GM20431 (cell line): ENCODE data around the gene MYO15A.

Source experiments
- in situ Hi-C: fragments of 300-500 bp; cut with MseI, MboI; formaldehyde crosslinking; loops from one replicate; pipeline ENCODE4 v1.15.0; 2020; ENCODE audit warnings: low sequenced_read_pairs; ENCODE audit not compliant: unreplicated experiment

Gene MYO15A

DNA sequence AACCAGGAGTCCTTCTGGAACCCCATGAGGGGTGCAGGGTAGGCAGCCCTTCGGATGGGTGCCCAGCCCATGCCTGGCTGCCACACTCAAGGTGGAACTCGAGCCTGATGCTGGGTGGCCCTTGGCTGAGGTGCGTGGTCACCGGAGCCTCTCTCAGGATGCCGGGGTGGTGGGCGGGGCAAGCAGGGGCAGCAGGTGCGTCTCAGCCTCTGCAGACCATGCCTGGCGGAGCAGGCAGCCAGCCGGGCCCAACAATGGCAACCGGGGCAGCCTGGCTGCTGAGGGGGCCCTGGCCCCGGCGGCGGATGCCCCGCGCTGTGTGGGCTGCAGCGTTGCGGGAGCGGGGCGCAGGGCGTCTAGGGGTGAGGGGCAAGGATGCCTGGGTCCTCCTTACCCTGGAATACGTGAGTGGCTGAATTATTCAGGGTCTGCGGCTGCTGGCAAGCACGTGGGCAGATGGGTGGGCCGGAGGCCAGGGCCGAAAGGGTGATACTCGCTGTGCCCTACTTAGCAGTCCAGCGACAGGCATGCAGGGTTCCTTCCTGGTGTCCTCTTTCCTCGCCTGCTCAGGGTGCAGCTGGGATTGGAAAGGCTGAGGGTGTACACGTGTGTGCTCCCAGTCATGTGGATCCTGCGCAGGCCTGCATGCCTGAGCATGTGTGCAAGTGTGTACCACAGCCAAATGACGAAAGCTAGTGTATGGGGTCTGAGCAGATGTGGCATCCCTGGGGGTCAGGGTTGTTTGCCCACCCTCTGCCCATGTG, 14.6 kb downstream of the MYO15A start:
- in situ Hi-C loops, result no loop called here

DNA sequence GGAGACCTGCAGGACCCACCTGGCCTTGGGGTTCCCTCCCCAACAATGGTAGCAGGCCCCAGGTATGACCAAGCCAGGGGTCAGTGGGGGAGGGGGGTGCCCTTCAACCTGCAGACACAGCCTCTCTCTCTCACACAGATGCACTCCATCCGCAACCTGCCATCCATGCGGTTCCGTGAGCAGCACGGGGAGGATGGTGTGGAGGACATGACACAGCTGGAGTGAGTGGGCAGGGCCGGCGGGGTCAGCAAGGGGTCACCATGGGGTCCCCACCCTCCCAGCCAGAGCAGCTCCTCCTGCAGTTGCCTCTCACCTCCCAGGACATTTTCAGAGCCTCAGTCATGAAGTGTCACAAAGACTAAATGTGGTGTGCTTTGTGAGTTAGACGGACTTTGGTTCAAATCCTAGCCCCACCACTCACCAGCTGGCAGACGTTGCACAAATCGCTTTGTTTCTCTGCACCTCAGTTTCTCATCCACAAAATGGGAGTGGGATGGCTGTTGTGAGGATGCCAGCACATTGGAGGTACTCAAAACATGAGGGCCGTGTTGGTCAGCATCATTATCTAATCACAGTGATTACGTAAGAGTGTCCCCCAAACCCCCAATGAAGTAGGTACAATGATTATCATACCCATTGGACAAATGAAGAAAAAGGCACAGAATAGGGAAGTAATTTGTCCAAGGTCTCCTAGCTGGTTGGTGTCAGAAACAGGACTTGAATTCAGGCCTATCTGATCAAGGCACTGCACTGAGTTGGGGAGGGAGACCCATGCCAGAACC, 16.0 kb downstream of the MYO15A start:
- in situ Hi-C loops, result no loop called here

DNA sequence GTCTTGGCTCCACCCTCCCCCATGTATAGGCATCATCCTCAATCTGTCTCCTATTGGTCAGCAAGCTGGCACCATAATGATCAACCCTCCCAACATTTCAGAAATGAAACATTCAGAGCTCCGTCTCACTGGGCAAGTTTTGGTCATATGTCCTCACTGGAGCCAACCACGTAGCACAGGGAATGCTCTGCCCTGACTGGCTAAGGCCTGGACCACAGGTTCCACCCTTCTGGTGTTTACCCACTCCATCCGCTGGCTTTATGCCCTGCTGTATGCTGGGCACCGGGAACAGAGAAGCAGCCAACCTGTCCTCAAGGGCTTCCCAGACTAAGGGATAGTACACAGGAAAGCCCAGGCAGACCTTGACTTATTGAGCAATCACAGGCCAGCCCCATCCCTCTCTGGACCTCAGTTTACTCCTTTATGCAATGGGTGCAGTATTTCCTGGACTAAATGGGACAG, 20.5 kb downstream of the MYO15A start:
- in situ Hi-C loops, result no loop called here

DNA sequence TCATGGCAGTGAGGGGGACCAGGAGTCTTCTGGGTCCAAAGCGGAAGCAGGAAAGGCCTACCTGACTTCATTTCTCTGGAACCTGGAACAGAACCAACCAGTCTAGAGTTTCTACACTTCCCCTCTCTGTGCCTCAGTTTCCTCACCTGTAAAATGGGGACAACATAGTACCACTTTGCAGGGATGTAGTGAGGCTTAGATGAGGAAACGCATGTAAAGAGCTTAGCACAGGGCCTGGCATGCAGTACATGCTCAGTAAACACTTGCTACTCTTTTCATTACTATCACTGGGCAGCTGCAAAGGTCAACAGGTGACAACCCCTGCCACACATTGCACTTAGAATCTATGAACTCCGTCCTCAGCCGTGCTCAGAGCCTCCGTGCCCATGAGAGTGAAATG, 24.2 kb downstream of the MYO15A start:
- in situ Hi-C loops, result no loop called here

DNA sequence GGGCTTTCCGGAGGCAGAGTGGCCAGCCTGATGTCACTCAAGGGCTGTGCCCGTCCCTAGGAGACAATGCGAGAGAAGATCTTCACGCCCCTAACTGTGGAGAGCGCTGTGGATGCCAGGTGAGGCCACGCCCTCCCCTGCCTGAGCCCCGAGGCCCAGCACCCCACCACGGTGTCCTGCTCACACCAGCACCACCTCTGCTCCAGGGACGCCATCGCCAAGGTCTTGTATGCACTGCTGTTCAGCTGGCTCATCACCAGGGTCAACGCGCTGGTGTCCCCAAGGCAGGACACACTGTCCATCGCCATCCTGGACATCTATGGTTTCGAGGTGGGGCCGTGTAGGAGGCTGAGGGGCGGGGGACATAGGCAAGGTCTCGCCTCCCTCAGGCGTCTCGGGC, 27.8 kb downstream of the MYO15A start:
- in situ Hi-C loops, result no loop called here

DNA sequence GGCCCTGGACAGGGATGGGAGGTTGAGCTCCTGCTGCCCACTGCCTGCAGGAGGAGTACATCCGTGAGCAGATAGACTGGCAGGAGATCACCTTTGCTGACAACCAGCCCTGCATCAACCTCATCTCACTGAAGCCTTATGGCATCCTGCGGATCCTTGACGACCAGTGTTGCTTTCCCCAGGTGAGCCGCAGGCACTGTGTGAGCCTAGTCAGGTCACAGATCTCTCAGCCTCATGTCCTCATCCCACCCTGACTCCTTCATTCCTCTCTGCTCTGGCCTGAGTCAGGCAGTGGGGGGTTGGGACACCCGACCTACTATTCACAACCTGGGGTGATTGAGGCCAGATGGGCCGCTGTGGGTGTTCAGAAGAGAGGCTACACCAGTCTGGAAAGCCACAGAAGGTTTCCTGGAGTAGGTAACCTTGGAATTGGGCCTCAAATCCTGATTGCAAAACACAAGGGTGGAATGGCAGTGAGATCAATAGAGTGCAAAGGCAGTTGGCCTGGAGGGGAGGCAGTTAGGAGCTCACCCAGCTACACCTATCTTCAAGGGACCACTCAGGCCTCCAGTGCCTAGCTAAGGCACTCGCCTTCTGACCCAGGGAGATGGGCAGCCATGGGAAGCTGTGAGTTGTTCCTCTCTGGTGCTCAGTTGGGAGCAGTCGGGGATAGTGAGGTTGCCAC, 29.7 kb downstream of the MYO15A start:
- in situ Hi-C loops, result no loop called here

DNA sequence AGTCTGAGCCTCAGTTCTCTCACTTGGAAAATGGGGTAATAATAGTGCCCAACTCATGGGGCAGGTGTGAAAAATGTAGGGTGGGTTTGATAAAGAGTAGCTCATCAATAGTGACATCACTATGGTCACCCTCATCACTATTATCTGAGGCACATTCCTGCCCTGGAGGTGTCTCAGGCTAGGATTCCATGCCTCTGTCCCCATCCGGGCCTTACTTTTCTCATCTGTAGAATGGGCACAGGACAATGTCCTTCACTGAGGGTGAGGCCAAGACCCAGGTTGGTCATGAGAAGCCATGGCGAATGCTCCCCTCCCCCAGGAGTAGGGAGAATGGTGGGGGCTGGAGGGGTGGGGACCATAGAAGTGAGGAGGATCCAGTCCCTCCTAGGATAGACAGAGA, 30.5 kb downstream of the MYO15A start:
- in situ Hi-C loops, result no loop called here

DNA sequence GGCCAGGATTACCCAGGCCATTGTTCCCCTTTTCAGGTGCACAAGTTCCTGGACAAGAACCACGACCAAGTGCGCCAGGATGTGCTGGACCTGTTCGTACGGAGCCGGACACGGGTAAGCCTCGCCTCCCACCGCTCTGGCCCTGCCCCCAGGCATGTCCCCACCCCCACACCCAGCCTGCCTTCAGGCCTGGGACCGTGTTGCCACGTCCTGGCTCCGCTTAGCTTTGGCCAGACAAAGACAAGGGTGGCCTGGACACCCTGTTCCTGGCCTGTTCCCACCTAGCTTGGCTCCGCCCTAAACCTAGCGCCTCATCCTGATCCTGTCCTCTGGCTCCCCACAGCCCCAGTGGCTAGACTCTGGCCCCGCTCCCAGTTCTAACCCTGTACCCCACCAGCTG, 30.9 kb downstream of the MYO15A start:
- in situ Hi-C loops, result no loop called here

DNA sequence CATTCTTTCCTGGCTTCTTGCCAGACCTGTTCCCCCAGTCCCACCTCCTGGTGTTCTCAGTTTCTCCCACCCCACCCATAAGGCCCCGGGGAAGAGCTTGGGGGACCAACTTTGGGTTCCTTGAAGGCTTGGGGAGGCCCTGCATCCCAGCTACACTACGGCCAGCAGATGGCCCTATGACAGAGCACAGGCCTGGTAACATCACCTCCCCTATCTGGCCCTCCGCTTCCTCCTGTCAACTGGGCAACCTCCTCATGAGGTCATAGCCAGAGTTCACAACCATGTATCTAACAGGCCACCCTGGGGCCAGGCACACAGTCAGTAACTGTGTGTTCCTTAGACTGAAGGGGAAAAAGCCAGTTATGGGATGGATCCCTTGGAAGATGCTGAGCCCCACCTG, 31.4 kb downstream of the MYO15A start:
- in situ Hi-C loops, result no loop called here

DNA sequence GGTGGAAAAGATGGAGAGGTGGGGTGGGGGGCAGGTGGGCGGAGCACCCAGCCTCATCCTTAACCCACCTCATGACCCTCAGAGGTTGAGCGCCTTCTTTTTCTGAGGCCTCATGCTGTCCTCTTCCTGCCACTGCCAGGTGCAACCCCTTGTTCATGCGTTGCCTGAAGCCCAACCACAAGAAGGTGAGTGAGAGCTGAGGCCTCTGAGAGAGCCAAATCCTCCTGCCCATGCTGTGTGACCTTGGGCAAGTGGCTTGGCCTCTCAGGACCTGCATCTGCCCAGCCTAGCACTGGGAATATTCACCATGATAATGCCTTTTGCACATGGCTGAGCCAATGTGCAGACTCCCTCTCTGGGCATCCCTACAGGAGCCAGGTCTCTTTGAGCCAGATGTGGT, 32.1 kb downstream of the MYO15A start:
- in situ Hi-C loops, result no loop called here

DNA sequence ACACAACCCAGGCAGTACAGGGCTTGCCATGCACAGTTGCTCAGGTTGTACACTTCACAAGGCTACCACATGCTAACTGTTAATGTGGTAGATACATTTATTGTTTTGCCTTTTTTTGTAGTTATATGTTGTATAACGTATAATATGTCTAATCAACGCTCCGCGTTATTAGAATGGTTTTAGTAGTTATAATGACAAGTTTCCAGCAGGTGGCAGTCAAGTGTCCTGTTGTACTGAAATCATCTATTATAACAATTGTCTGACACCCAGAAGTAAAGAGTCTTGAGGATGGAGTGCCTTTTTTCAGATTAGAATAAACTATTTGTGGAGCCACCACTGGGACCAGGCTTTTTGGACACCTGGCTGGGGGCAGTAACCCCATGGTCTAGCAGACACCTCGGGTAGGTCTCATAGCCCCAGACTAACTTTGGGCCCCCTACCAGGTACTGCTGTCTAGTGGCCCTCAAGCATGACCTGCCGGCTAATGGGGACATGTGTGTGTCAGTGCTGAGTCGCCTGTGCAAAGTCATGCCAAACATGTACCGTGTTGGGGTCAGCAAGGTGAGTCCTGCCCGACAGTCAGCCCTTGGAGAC, 32.8 kb downstream of the MYO15A start:
- in situ Hi-C loops, result no loop called here

DNA sequence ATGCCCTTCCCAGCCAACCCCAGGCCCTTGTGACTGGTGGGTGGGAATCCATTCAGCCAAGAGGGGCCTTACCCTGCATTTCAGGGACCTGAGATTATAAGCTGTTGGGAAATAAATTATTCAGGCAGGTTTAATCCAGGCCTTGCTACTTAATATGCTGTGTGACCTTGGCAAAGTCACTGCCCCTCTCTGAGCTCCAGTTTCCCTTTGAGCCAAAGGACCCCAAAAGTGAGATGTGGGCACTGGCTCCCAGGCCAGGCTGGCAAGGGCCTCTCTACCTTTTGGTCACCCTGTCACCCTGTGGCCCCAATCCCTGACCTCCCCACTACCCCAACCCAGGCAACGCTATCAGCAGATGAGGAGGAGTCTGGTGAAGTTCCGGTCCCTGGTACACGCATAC, 33.9 kb downstream of the MYO15A start:
- in situ Hi-C loops, result no loop called here

DNA sequence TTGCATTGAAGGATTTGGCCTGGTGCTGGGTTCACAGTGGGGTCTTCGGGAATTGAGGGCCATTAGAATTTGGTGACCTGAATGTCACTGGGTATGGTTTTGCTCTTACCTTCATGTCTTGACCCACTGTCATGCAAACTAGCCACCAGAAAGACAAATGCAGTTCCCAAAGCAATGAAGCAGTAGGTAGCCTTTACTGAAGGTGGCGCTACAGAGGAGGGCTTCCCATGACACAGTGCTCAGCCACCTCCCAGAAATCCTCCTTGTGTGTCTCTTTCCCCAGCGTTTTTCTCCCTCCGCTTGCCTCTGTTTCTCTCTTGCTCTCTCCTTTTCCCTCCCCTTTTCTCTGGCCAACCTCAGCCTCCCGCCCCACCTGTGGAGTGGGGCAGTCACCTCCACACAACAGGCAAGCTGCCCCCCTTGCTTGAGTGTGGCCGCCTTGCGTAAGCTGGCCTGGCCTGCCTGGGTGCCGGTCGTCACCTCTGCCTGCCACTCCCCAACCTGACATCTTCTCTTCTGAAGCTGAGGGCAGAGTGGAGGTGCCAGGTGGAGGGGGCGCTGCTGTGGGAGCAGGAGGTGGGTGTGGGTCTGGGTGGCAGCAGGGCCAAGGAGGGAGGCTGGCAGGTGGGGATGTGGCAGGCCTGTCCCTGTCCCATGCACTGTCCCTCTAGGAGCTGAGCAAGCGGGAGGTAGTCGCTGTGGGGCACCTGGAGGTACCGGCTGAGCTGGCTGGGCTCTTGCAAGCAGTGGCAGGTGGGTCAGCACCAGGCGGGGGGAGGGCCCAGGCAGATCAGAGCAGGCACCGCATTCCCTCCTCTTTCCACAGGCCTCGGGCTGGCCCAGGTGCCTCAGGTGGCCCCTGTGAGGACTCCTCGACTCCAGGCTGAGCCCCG, 34.7 kb downstream of the MYO15A start:
- in situ Hi-C loops, result no loop called here

DNA sequence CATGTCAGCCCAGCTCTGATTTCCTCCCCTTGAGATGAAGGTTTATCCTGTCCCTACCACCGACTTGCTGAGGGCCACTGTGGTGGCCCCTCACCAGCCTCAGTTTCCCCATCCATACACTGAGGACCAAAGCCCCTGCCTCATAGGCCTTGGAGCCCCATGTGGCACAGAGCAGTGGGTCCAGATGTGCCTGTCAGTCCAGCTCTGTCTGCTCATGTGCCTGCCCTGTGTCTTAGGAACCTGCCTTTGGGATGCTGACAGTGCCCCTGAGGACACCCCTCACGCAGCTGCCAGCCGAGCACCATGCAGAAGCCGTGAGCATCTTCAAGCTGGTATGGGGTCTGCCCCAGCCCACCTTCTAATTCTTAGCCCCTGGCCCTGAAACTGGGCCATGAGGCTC, 35.7 kb downstream of the MYO15A start:
- in situ Hi-C loops, result no loop called here

DNA sequence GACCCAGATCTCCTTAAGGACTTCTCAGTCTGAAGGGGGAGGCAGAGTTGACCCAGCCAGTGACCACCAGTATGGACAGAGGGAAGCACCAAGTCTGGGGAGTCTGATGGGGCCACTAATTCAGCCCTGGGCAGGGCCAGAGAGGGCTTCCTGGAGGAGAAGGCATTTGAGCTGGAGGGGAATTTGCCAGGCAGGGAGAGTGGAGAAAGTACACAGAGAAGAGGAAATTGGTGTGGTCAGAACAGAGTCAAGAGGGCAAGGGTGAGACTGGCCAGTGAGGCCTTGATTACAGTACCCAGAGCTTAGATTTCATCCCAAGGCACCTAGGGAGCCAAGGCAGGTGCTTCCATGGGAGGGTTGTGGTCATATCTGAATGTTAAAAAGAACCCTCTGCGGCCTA, 36.3 kb downstream of the MYO15A start:
- in situ Hi-C loops, result no loop called here

DNA sequence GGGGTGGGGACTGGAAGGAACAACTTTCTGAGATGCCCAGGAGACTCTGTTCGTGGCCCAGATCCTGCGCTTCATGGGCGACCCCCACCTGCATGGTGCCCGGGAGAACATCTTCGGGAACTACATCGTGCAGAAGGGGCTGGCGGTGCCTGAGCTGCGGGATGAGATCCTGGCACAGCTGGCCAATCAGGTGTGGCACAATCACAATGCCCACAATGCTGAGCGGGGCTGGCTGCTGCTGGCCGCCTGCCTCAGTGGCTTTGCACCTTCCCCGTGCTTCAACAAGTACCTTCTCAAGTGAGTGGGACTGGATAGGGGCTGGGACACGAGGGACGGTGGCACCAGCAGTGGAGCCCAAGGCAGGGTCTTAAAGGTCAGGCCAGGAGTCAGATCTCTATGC, 37.3 kb downstream of the MYO15A start:
- in situ Hi-C loops, result no loop called here

DNA sequence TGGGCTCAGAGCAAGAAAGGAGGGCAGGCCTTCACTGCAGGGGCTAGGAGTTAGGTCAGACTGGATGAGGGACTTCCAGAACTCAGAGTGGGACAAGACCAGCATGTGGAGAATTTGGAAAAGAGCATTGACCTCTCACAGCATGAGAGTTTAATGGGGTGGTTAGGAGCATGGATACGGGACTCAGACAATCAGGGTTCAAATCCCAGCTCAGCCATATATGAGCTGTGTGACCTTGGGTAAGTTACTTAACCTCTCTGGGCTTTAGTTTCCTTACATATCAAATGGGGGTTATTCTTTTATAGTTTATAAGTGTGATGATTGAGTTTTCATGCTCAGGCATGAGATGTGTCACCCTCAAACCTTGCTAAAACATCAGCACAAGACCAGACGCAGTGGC, 37.7 kb downstream of the MYO15A start:
- in situ Hi-C loops, result no loop called here

DNA sequence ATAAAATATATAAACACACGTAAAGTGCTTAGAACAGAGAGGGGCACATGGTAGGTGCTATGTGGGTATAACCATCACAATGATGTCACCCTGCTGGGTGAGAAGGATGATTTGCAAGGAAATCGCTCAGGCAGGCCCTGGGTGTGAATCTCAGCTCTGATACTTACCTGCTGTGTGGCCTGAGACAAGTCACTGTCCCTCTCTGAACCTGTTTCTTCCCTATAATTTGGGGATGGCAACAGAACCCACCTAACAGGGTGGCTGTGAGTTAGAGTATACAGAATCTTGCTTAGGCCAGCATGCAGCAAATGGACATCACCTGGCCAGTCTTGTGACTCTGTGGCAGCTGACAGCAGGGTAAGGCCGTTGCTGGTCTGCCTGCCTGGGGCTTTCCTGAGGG, 38.4 kb downstream of the MYO15A start:
- in situ Hi-C loops, result no loop called here

DNA sequence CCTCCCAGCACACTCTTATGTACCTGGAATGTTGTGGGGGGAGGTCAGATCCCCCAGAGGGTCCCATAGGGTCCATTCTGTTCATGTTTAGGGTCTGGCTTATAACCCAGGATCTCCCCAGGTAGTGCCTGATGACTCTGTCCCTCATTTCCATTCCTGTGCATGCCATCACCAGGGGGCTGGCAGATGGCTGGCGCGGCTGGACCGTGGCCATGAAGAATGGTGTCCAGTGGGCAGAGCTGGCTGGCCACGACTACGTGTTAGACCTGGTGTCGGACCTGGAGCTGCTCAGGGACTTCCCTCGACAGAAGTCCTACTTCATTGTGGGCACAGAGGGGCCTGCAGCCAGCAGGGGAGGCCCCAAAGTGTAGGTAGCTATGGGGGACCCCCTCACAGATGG, 40.0 kb downstream of the MYO15A start:
- in situ Hi-C loops, result no loop called here

DNA sequence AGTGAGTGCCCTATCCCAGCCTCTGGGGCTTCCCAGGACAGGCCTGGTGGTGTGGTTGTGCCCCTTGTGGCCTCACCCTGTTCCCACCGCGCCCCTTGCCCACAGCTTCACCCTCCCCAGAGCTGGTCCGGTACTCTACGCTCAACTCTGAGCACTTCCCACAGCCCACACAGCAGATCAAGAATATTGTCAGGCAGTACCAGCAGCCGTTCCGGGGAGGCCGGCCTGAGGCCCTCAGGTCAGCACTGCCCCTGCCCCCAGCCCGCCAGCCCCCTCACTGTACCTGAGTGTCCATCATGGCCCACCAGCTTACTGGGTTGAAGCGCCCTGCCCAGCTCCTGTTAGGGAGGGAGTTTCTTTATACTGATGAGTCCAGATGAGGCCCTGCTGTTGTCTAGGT, 42.7 kb downstream of the MYO15A start:
- in situ Hi-C loops, result no loop called here
